Astrocyte of the spinal cord (primary cell): ENCODE results near the gene AFTPH.

Experiments used
- DNase-seq: peaks from one replicate; pipeline ENCODE4 v3.0.0; 2011; ENCODE audit warnings: low read depth, low spot score
- H3K4me3 ChIP-seq: 2 replicates; pipeline ENCODE4 v1.5.1; 2011; ENCODE audit warnings: low read depth, mild to moderate bottlenecking, low read length, moderate library complexity
- CTCF ChIP-seq: IDR thresholded peaks from 2 replicates; pipeline ENCODE4 v1.5.1; 2012; ENCODE audit warnings: low read depth, mild to moderate bottlenecking, low read length, inconsistent platforms
- in situ Hi-C: cut with HindIII; loops from 2 replicates; pipeline ENCODE4 v1.10.0; 2017; ENCODE audit warnings: low sequenced_read_pairs

AFTPH gene

GRCh38 chr2:64523666-64524603 lies at the start of gene AFTPH:
Gene AFTPH (plus strand): TSS chr2:64524328. CDS start chr2:64551475, 27,147 bp downstream.
- peak; percentile 99 for DNase-seq
- peak within 1 kb of the TSS; percentile 88 for H3K4me3 ChIP-seq
- in situ Hi-C loops: no loop called here
- no peak for TF ChIP-seq CTCF

- no peak for TF ChIP-seq CTCF
- no peak for DNase-seq
- in situ Hi-C loops: no loop called here
- H3K4me3 ChIP-seq: no peak overlapping the region
Measured at GRCh38 chr2:64474636-64475035, 49.5 kb upstream of the AFTPH start.

- TF ChIP-seq CTCF: no peak
- H3K4me3 ChIP-seq: no peak overlapping the region
- in situ Hi-C loops: no loop called here
- no peak for DNase-seq
Measured at GRCh38 chr2:64477037-64477436, 47.1 kb upstream of the AFTPH start.

- no peak for TF ChIP-seq CTCF
- H3K4me3 ChIP-seq: no peak overlapping the region
- DNase-seq: no peak
- in situ Hi-C loops: no loop called here
Measured at GRCh38 chr2:64477979-64478378, 46.1 kb upstream of the AFTPH start.

- in situ Hi-C loops: no loop called here
- no peak for TF ChIP-seq CTCF
- DNase-seq: no peak
- H3K4me3 ChIP-seq: no peak overlapping the region
Measured at GRCh38 chr2:64478502-64479230, 45.5 kb upstream of the AFTPH start.

GRCh38 chr2:64479259-64480117 lies 44.6 kb upstream of the AFTPH start:
- no peak for TF ChIP-seq CTCF
- no peak for DNase-seq
- in situ Hi-C loops: no loop called here
- H3K4me3 ChIP-seq: no peak overlapping the region
